HG02798 (cell line): ENCODE results near the gene MEIOB.

Experiments used
- ATAC-seq: cut with Tn5 transposase; IDR thresholded peaks from one replicate; pipeline ENCODE4 v1.9.1; 2021; ENCODE audit warnings: mild to moderate bottlenecking; ENCODE audit not compliant: unreplicated experiment, poor library complexity

The MEIOB gene

GRCh38 chr16:1832838-1833454, 39.0 kb downstream of the MEIOB start:
- no peak for ATAC-seq

- ATAC-seq: no peak
Measured at GRCh38 chr16:1831186-1832075, 40.5 kb downstream of the MEIOB start.

- ATAC-seq: no peak
Measured at GRCh38 chr16:1830213-1830612, 41.8 kb downstream of the MEIOB start.

GRCh38 chr16:1828645-1829410, 43.1 kb downstream of the MEIOB start:
- ATAC-seq: no peak

GRCh38 chr16:1826691-1827573, 45.0 kb downstream of the MEIOB start, which contains the start of the genes FAHD1 and HAGH:
TSS of gene FAHD1 (plus strand) at chr16:1827206. CDS start at chr16:1827239, 33 bp downstream.
TSS of gene HAGH (minus strand) at chr16:1826825. CDS start at chr16:1826787, 38 bp downstream.
- peak; percentile 91 for ATAC-seq

GRCh38 chr16:1825864-1826690, 45.9 kb downstream of the MEIOB start:
- ATAC-seq: peak; percentile 62

- no peak for ATAC-seq
Measured at GRCh38 chr16:1825381-1825863, 46.5 kb downstream of the MEIOB start.

GRCh38 chr16:1823821-1824220, 48.1 kb downstream of the MEIOB start:
- no peak for ATAC-seq

GRCh38 chr16:1822801-1823200, 49.2 kb downstream of the MEIOB start:
- no peak for ATAC-seq

GRCh38 chr16:1821861-1822611, 49.9 kb downstream of the MEIOB start:
- ATAC-seq: no peak

- ATAC-seq: no peak
Measured at GRCh38 chr16:1820946-1821290, 51.0 kb downstream of the MEIOB start.

GRCh38 chr16:1820096-1820945, 51.6 kb downstream of the MEIOB start:
- no peak for ATAC-seq

GRCh38 chr16:1819611-1820010, 52.4 kb downstream of the MEIOB start:
- ATAC-seq: no peak

GRCh38 chr16:1818873-1819525, 53.0 kb downstream of the MEIOB start:
- ATAC-seq: no peak

- ATAC-seq: no peak
Measured at GRCh38 chr16:1818204-1818872, 53.6 kb downstream of the MEIOB start.

- no peak for ATAC-seq
Measured at GRCh38 chr16:1817716-1818115, 54.2 kb downstream of the MEIOB start.
